HCT116 (cell line): Measurements from ENCODE around the gene PRR5L. TPM values are rescaled to one million over a fixed set of nuclear protein-coding genes. Genes with fewer than 3 reads are reported as not detected.

Experiments
- ATAC-seq: fragments of 200-7000 bp; cut with Tn5 transposase; 2 replicates; pipeline ENCODE4 v1.9.1; 2020; ENCODE audit warnings: mild to moderate bottlenecking, moderate library complexity
- BruUV-seq: library from RNA; stranded (reverse); fragments of 400-500 nt; replicated peaks from 2 replicates; lab custom pipeline; 2021; lab: Mats Ljungman, UMichigan
- CTCF ChIA-PET: fragments of 300-600 bp; sonication (Branson Sonifier 250); formaldehyde crosslinking; loops from one replicate; lab custom pipeline; 2021; ENCODE audit warnings: antibody characterized with exemption; lab: Charles Lee
- POLR2A ChIA-PET: fragments of 300-600, 350-600 bp; sonication (Branson Sonifier 250); formaldehyde crosslinking; loops from one replicate; lab custom pipeline; 2021; ENCODE audit warnings: antibody characterized with exemption; lab: Charles Lee
- RAD21 ChIA-PET, 2 experiments: fragments of 300-600 bp; sonication (Branson Sonifier 250); formaldehyde crosslinking; loops; one replicate each; lab custom pipeline; 2023; ENCODE audit warnings: low total read pairs in 2 of 2; ENCODE audit not compliant: uncharacterized antibody in 2 of 2, unreplicated experiment in 2 of 2, low non-redundant PET in 1 of 2; lab: Charles Lee
- DNase-seq: peaks from one replicate; pipeline ENCODE4 v3.0.0-alpha.2; 2010; ENCODE audit warnings: low read depth, low spot score
- H2AFZ ChIP-seq: fragments of 200-600 bp; shearing (Covaris generic), sonication (generic); 2 replicates; pipeline ENCODE4 v1.6.1; 2017; ENCODE audit warnings: low read depth, mixed run types, mixed read lengths, antibody characterized with exemption, low read length; ENCODE audit not compliant: poor library complexity, severe bottlenecking
- H3K27ac ChIP-seq: 2 replicates; pipeline ENCODE4 v1.5.1; 2012; ENCODE audit warnings: low read depth, low read length
- H3K27me3 ChIP-seq: fragments of 200-600 bp; sonication (generic); 2 replicates; pipeline ENCODE4 v1.6.1; 2016; ENCODE audit warnings: mixed run types, low read length, mixed read lengths; ENCODE audit not compliant: insufficient read depth
- H3K36me3 ChIP-seq, 2 experiments: fragments of 200-500 bp in 1 of 2; fragments of 200-600 bp in 1 of 2; sonication (Bioruptor generic) in 1 of 2; sonication (generic) in 1 of 2; 2 replicates each; pipeline versions ENCODE4 v1.5.1 to v1.6.1; 2014 to 2016; ENCODE audit warnings: low read length in 2 of 2, inconsistent platforms in 1 of 2, mixed read lengths in 1 of 2, mixed run types in 1 of 2; ENCODE audit not compliant: insufficient read depth in 2 of 2, control insufficient read depth in 1 of 2
- H3K4me1 ChIP-seq, 2 experiments: fragments of 200-600 bp in 1 of 2; sonication (generic) in 1 of 2; 2 replicates each; pipeline versions ENCODE4 v1.5.1 to v1.6.1; 2012 to 2017; ENCODE audit warnings: low read length in 2 of 2, inconsistent platforms in 1 of 2, mild to moderate bottlenecking in 1 of 2, mixed read lengths in 1 of 2, mixed run types in 1 of 2, moderate library complexity in 1 of 2; ENCODE audit not compliant: insufficient read depth in 2 of 2, control insufficient read depth in 1 of 2
- H3K4me2 ChIP-seq: fragments of 200-600 bp; sonication (generic); 2 replicates; pipeline ENCODE4 v1.6.1; 2017; ENCODE audit warnings: mixed run types, low read length, mixed read lengths
- H3K4me3 ChIP-seq, 2 experiments: fragments of 200-600 bp in 1 of 2; sonication (generic) in 1 of 2; replicated peaks in 1 of 2; 2 replicates each; pipeline ENCODE4 v1.5.1; 2011 to 2016; ENCODE audit warnings: low read length in 2 of 2, control low read depth in 1 of 2, low read depth in 1 of 2, mild to moderate bottlenecking in 1 of 2, mixed read lengths in 1 of 2, mixed run types in 1 of 2
- H3K79me2 ChIP-seq: fragments of 200-600 bp; sonication (generic); 2 replicates; pipeline ENCODE4 v1.6.1; 2017; ENCODE audit warnings: mild to moderate bottlenecking, mixed run types, low read length, moderate library complexity, mixed read lengths; ENCODE audit not compliant: insufficient read depth
- H3K9ac ChIP-seq: fragments of 200-600 bp; sonication (generic); 2 replicates; pipeline ENCODE4 v1.6.1; 2016; ENCODE audit warnings: low read length, mixed read lengths
- H3K9me2 ChIP-seq: fragments of 200-600 bp; sonication (generic), shearing (Covaris generic); 2 replicates; pipeline ENCODE4 v1.6.1; 2017; ENCODE audit warnings: mixed run types, mild to moderate bottlenecking, moderate library complexity; ENCODE audit not compliant: insufficient read depth
- H3K9me3 ChIP-seq, 2 experiments: fragments of 200-500 bp in 1 of 2; fragments of 200-600 bp in 1 of 2; sonication (Bioruptor generic) in 1 of 2; sonication (generic) in 1 of 2; 2 replicates each; pipeline ENCODE4 v1.6.1; 2014 to 2017; ENCODE audit warnings: low read length in 2 of 2, mixed read lengths in 2 of 2, inconsistent platforms in 1 of 2, low read depth in 1 of 2, mild to moderate bottlenecking in 1 of 2, mixed run types in 1 of 2, moderate library complexity in 1 of 2; ENCODE audit not compliant: control insufficient read depth in 1 of 2, insufficient read depth in 1 of 2
- H4K20me1 ChIP-seq: fragments of 200-600 bp; sonication (generic), shearing (Covaris generic); 2 replicates; pipeline ENCODE4 v1.6.1; 2017; ENCODE audit warnings: mixed run types, mild to moderate bottlenecking, moderate library complexity; ENCODE audit not compliant: insufficient read depth
- CBX3 ChIP-seq: IDR thresholded peaks from 2 replicates; pipeline ENCODE4 v1.6.1; 2012; ENCODE audit warnings: low read depth
- EZH2 ChIP-seq: fragments of 200-600 bp; sonication (generic); IDR thresholded peaks from 2 replicates; pipeline ENCODE4 v1.6.1; 2017; ENCODE audit warnings: antibody characterized with exemption, mixed run types
- EZH2phosphoT487 ChIP-seq: fragments of 200-600 bp; IDR thresholded peaks from 2 replicates; pipeline ENCODE4 v1.6.1; 2018; ENCODE audit warnings: antibody characterized with exemption, borderline replicate concordance
- FOSL1 ChIP-seq: IDR thresholded peaks from 2 replicates; pipeline ENCODE4 v1.6.1; 2012; ENCODE audit warnings: low read depth
- JUND ChIP-seq: IDR thresholded peaks from 2 replicates; pipeline ENCODE4 v1.6.1; 2012
- MAX ChIP-seq: IDR thresholded peaks from 2 replicates; pipeline ENCODE4 v1.6.1; 2012
- POLR2A ChIP-seq: IDR thresholded peaks from 2 replicates; pipeline ENCODE4 v1.7.0; 2011; ENCODE audit warnings: borderline replicate concordance; ENCODE audit not compliant: insufficient read depth, insufficient read length; ENCODE audit errors: extremely low read depth
- RAD21 ChIP-seq: IDR thresholded peaks from 2 replicates; pipeline ENCODE4 v1.6.1; 2012; ENCODE audit warnings: low read depth, mild to moderate bottlenecking
- SIN3A ChIP-seq: IDR thresholded peaks from 2 replicates; pipeline ENCODE4 v1.6.1; 2012; ENCODE audit warnings: low read depth
- SRF ChIP-seq: IDR thresholded peaks from 2 replicates; pipeline ENCODE4 v1.6.1; 2012; ENCODE audit warnings: low read depth
- TCF7L2 ChIP-seq: IDR thresholded peaks from 2 replicates; pipeline ENCODE4 v1.7.0; 2011; ENCODE audit warnings: borderline replicate concordance, inconsistent platforms; ENCODE audit not compliant: insufficient read depth, insufficient read length; ENCODE audit errors: extremely low read depth
- YY1 ChIP-seq: IDR thresholded peaks from 2 replicates; pipeline ENCODE4 v1.6.1; 2011; ENCODE audit warnings: low read length, low read depth, moderate library complexity, mild to moderate bottlenecking; ENCODE audit not compliant: insufficient replicate concordance; ENCODE audit errors: extremely low read depth
- ZFX ChIP-seq: fragments of 450-650 bp; IDR thresholded peaks from 2 replicates; pipeline ENCODE4 v1.6.1; 2017
- intact Hi-C: fragments of 100-400 bp; cut with micrococcal nuclease; formaldehyde crosslinking; loops from 2 replicates; pipeline ENCODE4 v1.10.0; 2022
- total RNA-seq: library from RNA; stranded (reverse); gene quantifications from one replicate; pipeline ENCODE4 v1.2.1, GENCODE V29; 2021; ENCODE audit not compliant: unreplicated experiment
- TF ChIP-seq, protein P1 (sequence below): IDR thresholded peaks from 2 replicates; pipeline ENCODE4 v1.6.1; 2012
- TF ChIP-seq, protein P2 (sequence below): IDR thresholded peaks from 2 replicates; pipeline ENCODE4 v1.6.1; 2011; ENCODE audit warnings: mild to moderate bottlenecking, low read length, moderate library complexity; ENCODE audit not compliant: insufficient replicate concordance; ENCODE audit errors: extremely low read depth

PRR5L gene
- total RNA-seq, 1 experiment from 2014 or later = 0.47 TPM

DNA sequence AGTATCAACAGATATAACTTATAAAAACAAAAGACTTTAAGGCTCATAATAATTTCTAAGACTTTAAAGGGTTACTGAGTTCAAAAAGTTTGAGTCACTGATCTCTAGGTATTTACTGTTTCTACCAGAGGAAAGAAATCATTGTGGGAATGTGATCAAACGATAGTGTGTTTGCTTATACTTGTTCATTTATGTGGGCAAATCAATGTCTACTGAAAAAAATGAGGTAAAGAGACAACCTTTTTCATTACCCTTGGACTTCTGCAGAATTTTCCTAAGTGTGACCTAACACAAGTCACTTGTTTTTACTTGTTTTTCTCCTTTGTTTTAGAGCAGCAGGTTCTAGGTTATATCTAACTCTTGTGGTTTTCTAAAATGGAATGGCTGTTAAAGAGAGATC, 65.4 kb downstream of the PRR5L start:
- H3K4me3 ChIP-seq = no peak overlapping the region
- no peak for DNase-seq

DNA sequence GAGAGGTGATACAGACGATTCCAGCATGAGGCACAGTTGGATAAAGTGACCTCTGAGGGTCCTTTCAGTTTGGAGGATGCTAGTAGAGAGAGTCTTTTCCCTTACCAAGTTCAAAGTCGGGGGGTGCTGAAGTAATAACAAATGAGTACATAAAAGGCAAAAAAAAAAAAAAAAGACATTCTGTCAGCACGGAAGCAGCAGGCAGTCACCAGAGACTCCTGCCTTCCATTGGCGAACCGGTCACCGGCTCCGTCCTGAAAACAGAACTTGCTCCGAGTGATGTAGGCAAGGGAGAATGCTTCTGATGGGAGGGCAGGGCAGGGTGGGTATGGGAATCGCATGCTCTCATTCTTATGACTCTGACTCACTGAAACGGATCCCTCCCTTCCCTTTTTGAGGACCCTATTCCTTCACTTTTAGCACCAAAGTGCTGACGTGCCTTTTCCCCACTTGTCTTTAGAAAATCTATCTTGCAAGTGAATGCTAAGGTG, 65.9 kb downstream of the PRR5L start:
- POLR2A ChIA-PET = no interaction called here
- no peaks in the 10 kb centered on the region for H3K4me1 ChIP-seq
- CTCF ChIA-PET = no interaction called here
- no TSS peak for BruUV-seq
- intact Hi-C loops = no loop called here
- H3K36me3 ChIP-seq = no peaks in the 10 kb centered on the region
- RAD21 ChIA-PET = no interaction called here
- peaks cover 61% of the 10 kb centered on the region for H3K27me3 ChIP-seq
- DNase-seq = no peak
- no peak for ATAC-seq
- no peaks in the 10 kb centered on the region for H4K20me1 ChIP-seq
- H2AFZ ChIP-seq = no peak overlapping the region
- no peak overlapping the region for H3K9ac ChIP-seq
- no peak overlapping the region for H3K27ac ChIP-seq
- TF ChIP-seq MAX (no peak), YY1 (no peak), POLR2A (no peak)
- TF ChIP-seq, protein P1, sequence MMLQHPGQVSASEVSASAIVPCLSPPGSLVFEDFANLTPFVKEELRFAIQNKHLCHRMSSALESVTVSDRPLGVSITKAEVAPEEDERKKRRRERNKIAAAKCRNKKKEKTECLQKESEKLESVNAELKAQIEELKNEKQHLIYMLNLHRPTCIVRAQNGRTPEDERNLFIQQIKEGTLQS = no peak
- no peaks in the 10 kb centered on the region for H3K79me2 ChIP-seq
- no peaks in the 10 kb centered on the region for H3K9me3 ChIP-seq
- H3K4me3 ChIP-seq = no peak overlapping the region
- H3K4me2 ChIP-seq = no peak overlapping the region
- H3K9me2 ChIP-seq = no peaks in the 10 kb centered on the region

More for the DNA sequence above, 65.4 kb downstream of the PRR5L start:
- Histone ChIP-seq H3K9me3 (no peaks in the 10 kb centered on the region), H3K79me2 (no peaks in the 10 kb centered on the region), H4K20me1 (no peaks in the 10 kb centered on the region), H3K4me2 (no peak overlapping the region), H3K36me3 (no peaks in the 10 kb centered on the region), H3K27me3 (peaks cover 61% of the 10 kb centered on the region), H3K9me2 (no peaks in the 10 kb centered on the region), H2AFZ (no peak overlapping the region), H3K27ac (no peak overlapping the region), H3K9ac (no peak overlapping the region), H3K4me1 (no peaks in the 10 kb centered on the region)
- ChIA-PET CTCF (no interaction called here), RAD21 (no interaction called here), POLR2A (no interaction called here)
- BruUV-seq = no TSS peak
- intact Hi-C loops = no loop called here
- no peak for ATAC-seq
- no peak for TF ChIP-seq EZH2
- no peak for TF ChIP-seq EZH2phosphoT487
- no peak for TF ChIP-seq ZFX
- no peak for TF ChIP-seq POLR2A
- no peak for TF ChIP-seq TCF7L2
- TF ChIP-seq FOSL1 = no peak
- TF ChIP-seq SRF = no peak
- TF ChIP-seq SIN3A = no peak
- no peak for TF ChIP-seq RAD21
- TF ChIP-seq JUND = no peak
- TF ChIP-seq, protein P2, sequence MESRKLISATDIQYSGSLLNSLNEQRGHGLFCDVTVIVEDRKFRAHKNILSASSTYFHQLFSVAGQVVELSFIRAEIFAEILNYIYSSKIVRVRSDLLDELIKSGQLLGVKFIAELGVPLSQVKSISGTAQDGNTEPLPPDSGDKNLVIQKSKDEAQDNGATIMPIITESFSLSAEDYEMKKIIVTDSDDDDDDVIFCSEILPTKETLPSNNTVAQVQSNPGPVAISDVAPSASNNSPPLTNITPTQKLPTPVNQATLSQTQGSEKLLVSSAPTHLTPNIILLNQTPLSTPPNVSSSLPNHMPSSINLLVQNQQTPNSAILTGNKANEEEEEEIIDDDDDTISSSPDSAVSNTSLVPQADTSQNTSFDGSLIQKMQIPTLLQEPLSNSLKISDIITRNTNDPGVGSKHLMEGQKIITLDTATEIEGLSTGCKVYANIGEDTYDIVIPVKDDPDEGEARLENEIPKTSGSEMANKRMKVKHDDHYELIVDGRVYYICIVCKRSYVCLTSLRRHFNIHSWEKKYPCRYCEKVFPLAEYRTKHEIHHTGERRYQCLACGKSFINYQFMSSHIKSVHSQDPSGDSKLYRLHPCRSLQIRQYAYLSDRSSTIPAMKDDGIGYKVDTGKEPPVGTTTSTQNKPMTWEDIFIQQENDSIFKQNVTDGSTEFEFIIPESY = no peak
- TF ChIP-seq CBX3 = no peak
